ENCODE measurements around the gene ERCC3. TPM values are rescaled to one million over a fixed set of nuclear protein-coding genes. Genes with fewer than 3 reads are reported as not detected.

The ERCC3 gene
- polyA plus RNA-seq, 1 of the 3 experiments (the other 2 are of a cell fraction): 84.8 TPM

GRCh38 chr2:127231130-127231865 is 62.6 kb downstream of the ERCC3 start:
- Histone ChIP-seq H3K27me3 (ENCODE audit: insufficient read depth) (no peaks in the 10 kb centered on the region), H3K9me3 (no peaks in the 10 kb centered on the region), H3K9ac (no peak overlapping the region), H3K4me3 (ENCODE audit: low read depth in 2 of 2, low read length in 1 of 2) (no peak overlapping the region), H2AFZ (ENCODE audit: low read depth) (no peak overlapping the region), H3K79me2 (ENCODE audit: insufficient read depth) (no peaks in the 10 kb centered on the region), H3K4me1 (ENCODE audit: control insufficient read depth in 1 of 2, insufficient read depth in 2 of 2, low read depth in 1 of 2, low read length in 1 of 2) (peaks cover 0 to 4% of the 10 kb centered on the region in 2 experiments; a peak in 1 of 4 replicates), H3F3A (replicated peaks; ENCODE audit: insufficient read depth) (no peaks in the 10 kb centered on the region), H3K36me3 (replicated peaks in 1 of 2; ENCODE audit: control insufficient read depth in 1 of 2, insufficient read depth in 2 of 2, low read length in 1 of 2) (no peaks in the 10 kb centered on the region), H3K9me2 (no peaks in the 10 kb centered on the region), H4K20me1 (ENCODE audit: insufficient read depth) (no peaks in the 10 kb centered on the region), H3K4me2 (no peak overlapping the region), H3K27ac (ENCODE audit: low read depth in 2 of 2, low read length in 1 of 2) (no peak overlapping the region)
- ChIA-PET CTCF (interaction anchor here (1.0 kb wide), 1 partner anchor 9 kb away, joined by 4 read pairs; no protein-coding TSS in a partner anchor), POLR2A (no interaction called here)
- no peak for DNase-seq
- TF ChIP-seq YY1 (IDR thresholded peaks at IDR 0.05; ENCODE audit: low read depth) (no peak), POLR2AphosphoS5 (IDR thresholded peaks at IDR 0.05; ENCODE audit: low read depth, low read length) (no peak), NRF1 (IDR thresholded peaks at IDR 0.05; ENCODE audit: low read depth, low read length) (no peak), CHD2 (IDR thresholded peaks at IDR 0.05; ENCODE audit: low read length, partially characterized antibody) (no peak), RCOR1 (IDR thresholded peaks at IDR 0.05; ENCODE audit: low read length) (no peak), EP300 (IDR thresholded peaks at IDR 0.05; ENCODE audit: borderline replicate concordance in 1 of 2, low read depth in 1 of 2, low read length in 1 of 2) (no peak), RAD21 (IDR thresholded peaks at IDR 0.05; ENCODE audit: low read length) (no peak), REST (IDR thresholded peaks at IDR 0.05; ENCODE audit: low read depth, low read length) (no peak)
- WGBS (ENCODE audit: low lambda C conversion rate): 62% methylated on average over 6 of the region's 6 CpGs

GRCh38 chr2:127229555-127229954 is 64.4 kb downstream of the ERCC3 start:
- no peak for DNase-seq
- Histone ChIP-seq H3K9ac (no peak overlapping the region), H3K4me3 (ENCODE audit: low read depth in 2 of 2, low read length in 1 of 2) (no peak overlapping the region), H4K20me1 (ENCODE audit: insufficient read depth) (no peaks in the 10 kb centered on the region), H3K36me3 (replicated peaks in 1 of 2; ENCODE audit: control insufficient read depth in 1 of 2, insufficient read depth in 2 of 2, low read length in 1 of 2) (no peaks in the 10 kb centered on the region), H3K79me2 (ENCODE audit: insufficient read depth) (no peaks in the 10 kb centered on the region), H2AFZ (ENCODE audit: low read depth) (no peak overlapping the region), H3K27me3 (ENCODE audit: insufficient read depth) (no peaks in the 10 kb centered on the region), H3K9me3 (no peaks in the 10 kb centered on the region), H3K4me2 (no peak overlapping the region), H3K9me2 (no peaks in the 10 kb centered on the region), H3K4me1 (ENCODE audit: control insufficient read depth in 1 of 2, insufficient read depth in 2 of 2, low read depth in 1 of 2, low read length in 1 of 2) (peaks cover 0 to 4% of the 10 kb centered on the region in 2 experiments; a peak in 1 of 4 replicates), H3F3A (replicated peaks; ENCODE audit: insufficient read depth) (no peaks in the 10 kb centered on the region), H3K27ac (ENCODE audit: low read depth in 2 of 2, low read length in 1 of 2) (no peak overlapping the region)
- WGBS (ENCODE audit: low lambda C conversion rate): 67% methylated on average over 4 of the region's 4 CpGs
- ChIA-PET POLR2A (no interaction called here), CTCF (interaction anchor here (1.6 kb wide), 1 partner anchor 249 kb away, joined by 4 read pairs; no protein-coding TSS in a partner anchor)
- TF ChIP-seq JUND (IDR thresholded peaks at IDR 0.05) (no peak), CHD2 (IDR thresholded peaks at IDR 0.05; ENCODE audit: low read length, partially characterized antibody) (no peak), TCF12 (IDR thresholded peaks at IDR 0.05) (no peak), SIN3A (IDR thresholded peaks at IDR 0.05; ENCODE audit: borderline replicate concordance, low read depth, low read length) (no peak), SMC3 (IDR thresholded peaks at IDR 0.05; ENCODE audit: low read depth, low read length) (no peak), RCOR1 (IDR thresholded peaks at IDR 0.05; ENCODE audit: low read length) (no peak), NFIC (IDR thresholded peaks at IDR 0.05; ENCODE audit: borderline replicate concordance) (no peak), RFX5 (IDR thresholded peaks at IDR 0.05; ENCODE audit: low read length) (no peak), FOXJ3 (CRISPR knock-in tag; IDR thresholded peaks at IDR 0.05) (no peak), TEAD4 (IDR thresholded peaks at IDR 0.05; ENCODE audit: borderline replicate concordance, insufficient read depth) (no peak), FOSL2 (IDR thresholded peaks at IDR 0.05; ENCODE audit: borderline replicate concordance, low read depth) (no peak), NRF1 (IDR thresholded peaks at IDR 0.05; ENCODE audit: low read depth, low read length) (no peak), GABPA (IDR thresholded peaks at IDR 0.05; ENCODE audit: low read depth) (no peak)
- TF ChIP-seq, protein P1, sequence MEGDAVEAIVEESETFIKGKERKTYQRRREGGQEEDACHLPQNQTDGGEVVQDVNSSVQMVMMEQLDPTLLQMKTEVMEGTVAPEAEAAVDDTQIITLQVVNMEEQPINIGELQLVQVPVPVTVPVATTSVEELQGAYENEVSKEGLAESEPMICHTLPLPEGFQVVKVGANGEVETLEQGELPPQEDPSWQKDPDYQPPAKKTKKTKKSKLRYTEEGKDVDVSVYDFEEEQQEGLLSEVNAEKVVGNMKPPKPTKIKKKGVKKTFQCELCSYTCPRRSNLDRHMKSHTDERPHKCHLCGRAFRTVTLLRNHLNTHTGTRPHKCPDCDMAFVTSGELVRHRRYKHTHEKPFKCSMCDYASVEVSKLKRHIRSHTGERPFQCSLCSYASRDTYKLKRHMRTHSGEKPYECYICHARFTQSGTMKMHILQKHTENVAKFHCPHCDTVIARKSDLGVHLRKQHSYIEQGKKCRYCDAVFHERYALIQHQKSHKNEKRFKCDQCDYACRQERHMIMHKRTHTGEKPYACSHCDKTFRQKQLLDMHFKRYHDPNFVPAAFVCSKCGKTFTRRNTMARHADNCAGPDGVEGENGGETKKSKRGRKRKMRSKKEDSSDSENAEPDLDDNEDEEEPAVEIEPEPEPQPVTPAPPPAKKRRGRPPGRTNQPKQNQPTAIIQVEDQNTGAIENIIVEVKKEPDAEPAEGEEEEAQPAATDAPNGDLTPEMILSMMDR (IDR thresholded peaks at IDR 0.05): no peak
- TF ChIP-seq, protein P2, sequence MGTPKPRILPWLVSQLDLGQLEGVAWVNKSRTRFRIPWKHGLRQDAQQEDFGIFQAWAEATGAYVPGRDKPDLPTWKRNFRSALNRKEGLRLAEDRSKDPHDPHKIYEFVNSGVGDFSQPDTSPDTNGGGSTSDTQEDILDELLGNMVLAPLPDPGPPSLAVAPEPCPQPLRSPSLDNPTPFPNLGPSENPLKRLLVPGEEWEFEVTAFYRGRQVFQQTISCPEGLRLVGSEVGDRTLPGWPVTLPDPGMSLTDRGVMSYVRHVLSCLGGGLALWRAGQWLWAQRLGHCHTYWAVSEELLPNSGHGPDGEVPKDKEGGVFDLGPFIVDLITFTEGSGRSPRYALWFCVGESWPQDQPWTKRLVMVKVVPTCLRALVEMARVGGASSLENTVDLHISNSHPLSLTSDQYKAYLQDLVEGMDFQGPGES (IDR thresholded peaks at IDR 0.05; ENCODE audit: low read depth, low read length): no peak
- TF ChIP-seq, protein P3, sequence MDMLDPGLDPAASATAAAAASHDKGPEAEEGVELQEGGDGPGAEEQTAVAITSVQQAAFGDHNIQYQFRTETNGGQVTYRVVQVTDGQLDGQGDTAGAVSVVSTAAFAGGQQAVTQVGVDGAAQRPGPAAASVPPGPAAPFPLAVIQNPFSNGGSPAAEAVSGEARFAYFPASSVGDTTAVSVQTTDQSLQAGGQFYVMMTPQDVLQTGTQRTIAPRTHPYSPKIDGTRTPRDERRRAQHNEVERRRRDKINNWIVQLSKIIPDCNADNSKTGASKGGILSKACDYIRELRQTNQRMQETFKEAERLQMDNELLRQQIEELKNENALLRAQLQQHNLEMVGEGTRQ (IDR thresholded peaks at IDR 0.05; ENCODE audit: borderline replicate concordance, low read depth, low read length): no peak
